H7 (cell line): Measurements from ENCODE around the gene SLC25A29. TPM values are rescaled to one million over a fixed set of nuclear protein-coding genes. Genes with fewer than 3 reads are reported as not detected.
"Not testable (repeated sequence)": the region's sequence is repeated elsewhere in the genome, so short reads cannot be mapped to it uniquely, and the experiment has no call there.

Experiments
- DNase-seq: peaks from one replicate; pipeline ENCODE4 v3.0.0; 2012
- H3K27me3 ChIP-seq: 2 replicates; pipeline ENCODE4 v1.6.0; 2011; ENCODE audit warnings: mild to moderate bottlenecking, low read length; ENCODE audit not compliant: control insufficient read depth, insufficient read depth
- H3K36me3 ChIP-seq: replicated peaks from 2 replicates; pipeline ENCODE4 v1.5.1; 2011; ENCODE audit warnings: low read length; ENCODE audit not compliant: control insufficient read depth, insufficient read depth
- H3K4me3 ChIP-seq: 2 replicates; pipeline ENCODE4 v1.5.1; 2011; ENCODE audit warnings: low read depth, mild to moderate bottlenecking, control low read depth, low read length, moderate library complexity; ENCODE audit not compliant: insufficient read depth
- total RNA-seq: library from RNA; depleted of rRNA; stranded (reverse); fragments of >200 nt; shearing (Covaris generic); gene quantifications from 2 replicates; pipeline ENCODE4 v1.2.3, GENCODE V29; 2014

Gene SLC25A29
- total RNA-seq, 1 experiment from 2014 or later, result 124 TPM

- no peaks in the 10 kb centered on the region for H3K27me3 ChIP-seq
- DNase-seq, result no peak
- no peak overlapping the region for H3K4me3 ChIP-seq
- no peaks in the 10 kb centered on the region for H3K36me3 ChIP-seq
Observed at GRCh38 chr14:100323942-100324307, 17.7 kb upstream of the SLC25A29 start.

DNA sequence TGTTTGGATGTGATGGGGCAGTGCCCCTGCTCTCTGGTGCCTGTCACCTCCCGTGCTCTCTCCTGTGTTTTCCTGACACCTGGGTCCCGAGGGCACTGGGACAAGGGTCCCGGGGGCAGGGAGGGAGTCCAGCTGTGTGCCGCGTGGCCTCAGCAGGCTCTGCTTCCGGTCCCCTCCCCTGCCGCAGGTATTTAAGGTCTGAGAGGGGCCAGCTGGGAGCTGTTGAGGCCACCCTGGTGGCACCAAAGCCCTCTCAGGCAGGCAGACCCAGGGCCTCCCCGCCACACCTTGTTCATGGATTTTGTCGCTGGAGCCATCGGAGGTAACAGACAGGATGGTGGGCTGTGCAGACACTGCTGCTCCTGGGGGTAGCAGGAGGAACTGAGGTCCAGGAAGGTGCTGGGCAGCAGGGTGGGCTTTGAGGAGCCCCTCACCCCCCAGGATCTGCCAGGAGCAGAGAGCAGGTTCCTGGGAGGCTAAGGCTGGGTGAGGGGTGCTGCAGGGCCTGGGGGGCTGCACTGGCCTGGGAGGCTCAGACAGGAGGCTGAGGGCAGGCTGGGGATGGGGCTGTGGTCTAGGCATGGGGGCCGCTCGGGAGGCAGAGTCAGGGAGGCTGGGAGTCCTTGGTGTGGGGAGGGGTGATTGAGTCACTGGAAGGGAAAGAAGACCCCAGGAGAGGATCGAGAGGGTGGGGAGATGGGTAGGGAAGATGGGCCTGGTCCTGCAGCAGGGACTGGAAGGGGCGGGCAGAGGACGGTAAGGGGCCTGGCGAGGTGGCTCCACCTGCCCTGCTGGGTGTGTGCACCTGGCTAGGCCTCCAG, 17.1 kb upstream of the SLC25A29 start, which contains the start of gene SLC25A47:
Gene SLC25A47 (plus strand): TSS at position 219 of the 821 bp plus-strand sequence. CDS start 76 bp downstream, at position 295.
- Histone ChIP-seq H3K4me3 (no peak within 1 kb of the TSS), H3K27me3 (no peaks in the 10 kb centered on the region), H3K36me3 (no peaks in the 10 kb centered on the region)
- DNase-seq, result no peak

GRCh38 chr14:100322138-100322957, 16.1 kb upstream of the SLC25A29 start:
- H3K27me3 ChIP-seq, result no peaks in the 10 kb centered on the region
- no peak for DNase-seq
- no peak overlapping the region for H3K4me3 ChIP-seq
- no peaks in the 10 kb centered on the region for H3K36me3 ChIP-seq

DNA sequence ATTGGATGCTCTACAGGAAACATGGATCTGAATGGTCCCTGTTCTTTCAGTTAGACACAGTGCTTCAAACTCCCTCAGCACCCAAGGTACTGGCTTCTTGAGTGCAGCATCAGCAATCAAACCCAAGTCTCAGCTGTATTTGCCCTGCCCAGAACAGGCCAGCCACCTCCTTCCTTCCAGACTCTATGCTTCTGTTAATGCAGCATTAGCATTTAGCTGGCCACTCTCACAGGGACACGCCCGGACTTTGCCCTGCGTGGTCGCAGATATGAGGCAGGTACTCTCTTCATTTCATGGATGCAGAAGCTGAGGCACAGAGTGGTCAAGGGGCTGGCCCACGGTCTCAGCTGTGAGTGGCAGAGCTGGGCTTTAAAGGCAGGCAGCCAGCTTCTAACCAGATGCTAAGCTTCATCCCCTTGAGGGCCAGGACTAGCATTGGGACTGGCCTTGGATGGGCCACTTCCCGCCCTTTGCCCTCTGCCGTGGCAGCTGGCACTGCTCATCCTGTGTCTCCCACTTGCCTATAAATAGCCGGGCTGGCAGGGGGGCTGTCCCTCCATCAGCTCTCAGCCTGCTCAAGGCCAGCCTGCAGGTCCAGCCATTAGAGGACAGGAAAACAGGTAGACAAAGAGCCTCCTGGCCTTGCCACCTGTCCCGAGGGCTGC, 15.4 kb upstream of the SLC25A29 start:
- Histone ChIP-seq H3K4me3 (no peak overlapping the region), H3K27me3 (no peaks in the 10 kb centered on the region), H3K36me3 (no peaks in the 10 kb centered on the region)
- no peak for DNase-seq

- Histone ChIP-seq H3K4me3 (no peak overlapping the region), H3K27me3 (no peaks in the 10 kb centered on the region), H3K36me3 (no peaks in the 10 kb centered on the region)
- DNase-seq, result no peak
Observed at GRCh38 chr14:100320157-100320856, 14.1 kb upstream of the SLC25A29 start.

DNA sequence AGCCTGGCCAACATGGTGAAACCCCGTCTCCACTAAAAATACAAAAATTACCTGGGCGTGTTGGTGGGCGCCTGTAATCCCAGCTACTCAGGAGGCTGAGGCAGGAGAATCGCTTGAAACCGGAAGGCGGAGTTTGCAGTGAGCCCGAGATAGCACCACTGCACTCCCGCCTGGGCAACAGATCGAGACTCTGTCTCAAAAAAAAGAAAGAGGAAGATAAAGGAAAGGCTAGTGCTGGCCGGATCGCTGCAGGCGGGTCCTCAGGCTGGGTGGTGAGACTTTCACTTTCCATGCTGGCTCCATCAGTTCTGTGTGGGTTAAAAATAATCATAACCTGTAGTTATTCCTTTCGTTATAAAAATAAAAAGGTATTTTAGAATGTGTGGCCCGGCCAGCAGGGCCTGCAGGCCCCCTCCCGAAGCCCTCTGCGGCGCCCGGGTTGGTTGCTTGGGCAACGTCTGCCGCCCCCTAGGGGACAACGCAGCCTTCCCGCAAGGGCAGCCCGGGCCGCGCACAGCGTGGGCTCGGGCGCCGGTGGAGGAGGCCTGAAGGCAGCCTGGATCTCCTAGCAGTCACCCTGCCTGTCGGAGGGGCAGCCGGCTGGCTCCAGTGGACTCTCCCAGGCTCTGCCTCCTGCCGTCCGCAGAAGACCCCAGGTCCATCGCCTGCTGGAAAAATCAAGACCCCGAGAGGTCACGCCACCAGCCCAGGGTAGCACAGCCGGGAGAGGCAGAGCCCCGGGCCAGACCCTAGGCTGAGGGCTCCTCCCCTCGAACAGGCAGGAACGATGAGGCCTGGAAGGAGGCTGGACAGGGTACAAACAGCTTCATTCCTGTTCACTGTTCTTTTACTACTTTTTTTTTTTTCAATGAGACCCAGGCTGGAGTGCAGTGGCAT, 11.9 kb upstream of the SLC25A29 start:
- no peaks in the 10 kb centered on the region for H3K27me3 ChIP-seq
- peak; percentile 96 for DNase-seq
- no peaks in the 10 kb centered on the region for H3K36me3 ChIP-seq
- H3K4me3 ChIP-seq, result no peak overlapping the region

GRCh38 chr14:100317389-100317788, 11.1 kb upstream of the SLC25A29 start:
- DNase-seq, result no peak
- Histone ChIP-seq H3K36me3 (no peaks in the 10 kb centered on the region), H3K4me3 (no peak overlapping the region), H3K27me3 (no peaks in the 10 kb centered on the region)

- no peak overlapping the region for H3K4me3 ChIP-seq
- no peaks in the 10 kb centered on the region for H3K27me3 ChIP-seq
- no peak for DNase-seq
- H3K36me3 ChIP-seq, result no peaks in the 10 kb centered on the region
Observed at GRCh38 chr14:100314724-100315123, 8.5 kb upstream of the SLC25A29 start.

DNA sequence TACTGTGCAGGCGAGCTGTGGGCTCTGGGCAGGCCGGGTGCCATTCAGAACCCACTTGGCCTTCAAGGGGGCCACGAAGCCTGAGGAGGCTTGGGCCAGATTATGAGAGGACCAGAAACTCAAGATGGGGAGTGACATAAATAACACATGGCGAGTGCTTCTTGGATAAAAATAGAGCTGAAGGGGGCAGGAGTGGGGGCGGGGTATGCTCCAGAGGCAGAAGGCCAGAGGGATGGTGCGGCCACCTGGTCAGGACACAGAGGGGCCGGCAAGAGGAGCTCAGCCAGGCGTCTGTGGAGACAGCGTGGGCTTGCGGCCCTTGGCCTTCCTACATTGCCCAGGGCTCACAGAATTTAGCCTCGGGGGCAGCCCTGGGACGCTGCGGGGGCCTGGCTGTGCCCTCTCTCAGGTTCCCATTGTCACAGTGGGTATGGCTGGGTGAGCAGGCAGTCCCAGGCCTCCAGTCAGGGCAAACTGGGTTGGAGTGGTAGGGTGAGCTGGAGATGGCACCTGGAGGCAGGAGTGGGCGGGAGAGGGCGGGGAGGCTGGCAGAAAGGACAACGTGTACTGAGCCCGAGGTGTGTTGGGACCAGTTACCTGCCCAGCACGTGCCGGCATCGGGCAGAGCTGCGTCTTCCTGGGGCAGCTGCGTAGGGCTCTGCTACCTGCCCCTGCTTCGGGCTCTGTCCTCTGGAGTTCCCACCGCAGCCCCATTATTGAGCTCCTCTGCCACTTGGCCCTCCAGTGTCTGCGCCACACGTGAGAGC, 7.4 kb upstream of the SLC25A29 start:
- no peak overlapping the region for H3K4me3 ChIP-seq
- H3K36me3 ChIP-seq, result no peaks in the 10 kb centered on the region
- DNase-seq, result no peak
- H3K27me3 ChIP-seq, result no peaks in the 10 kb centered on the region

GRCh38 chr14:100312877-100313400, 6.7 kb upstream of the SLC25A29 start:
- no peak overlapping the region for H3K4me3 ChIP-seq
- no peaks in the 10 kb centered on the region for H3K27me3 ChIP-seq
- DNase-seq, result no peak
- H3K36me3 ChIP-seq, result no peaks in the 10 kb centered on the region

DNA sequence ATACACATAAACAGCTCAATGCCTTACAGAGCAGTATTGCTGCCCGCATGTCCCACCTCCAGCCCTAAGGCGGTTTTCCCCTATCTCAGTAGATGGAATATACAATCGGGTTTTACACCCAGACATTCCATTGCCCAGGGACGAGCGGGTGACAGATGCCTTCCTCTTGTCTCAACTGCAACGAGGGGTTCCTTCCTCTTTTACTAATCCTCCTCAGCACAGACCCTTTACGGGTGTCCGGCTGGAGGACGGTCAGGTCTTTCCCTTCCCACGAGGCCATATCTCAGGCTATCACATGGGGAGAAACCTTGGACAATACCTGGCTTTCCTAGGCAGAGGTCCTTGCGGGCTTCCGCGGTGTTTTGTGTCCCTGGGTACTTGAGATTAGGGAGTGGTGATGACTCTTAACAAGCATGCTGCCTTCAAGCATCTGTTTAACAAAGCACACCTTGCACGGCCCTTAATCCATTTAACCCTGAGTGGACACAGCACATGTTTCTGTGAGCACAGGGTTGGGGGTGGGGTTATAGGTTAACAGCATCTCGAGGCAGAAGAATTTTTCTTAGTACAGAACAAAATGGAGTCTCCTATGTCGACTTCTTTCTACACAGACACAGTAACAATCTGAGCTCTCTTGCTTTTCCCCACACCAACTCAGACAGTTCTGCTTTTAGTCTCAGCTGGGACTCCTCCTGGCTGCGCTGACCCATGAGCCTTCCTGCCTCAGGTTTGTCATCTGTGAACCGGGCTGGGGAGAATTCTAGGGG, 6.0 kb upstream of the SLC25A29 start:
- H3K36me3 ChIP-seq, DNase-seq, H3K27me3 ChIP-seq, H3K4me3 ChIP-seq: not testable (repeated sequence)

DNA sequence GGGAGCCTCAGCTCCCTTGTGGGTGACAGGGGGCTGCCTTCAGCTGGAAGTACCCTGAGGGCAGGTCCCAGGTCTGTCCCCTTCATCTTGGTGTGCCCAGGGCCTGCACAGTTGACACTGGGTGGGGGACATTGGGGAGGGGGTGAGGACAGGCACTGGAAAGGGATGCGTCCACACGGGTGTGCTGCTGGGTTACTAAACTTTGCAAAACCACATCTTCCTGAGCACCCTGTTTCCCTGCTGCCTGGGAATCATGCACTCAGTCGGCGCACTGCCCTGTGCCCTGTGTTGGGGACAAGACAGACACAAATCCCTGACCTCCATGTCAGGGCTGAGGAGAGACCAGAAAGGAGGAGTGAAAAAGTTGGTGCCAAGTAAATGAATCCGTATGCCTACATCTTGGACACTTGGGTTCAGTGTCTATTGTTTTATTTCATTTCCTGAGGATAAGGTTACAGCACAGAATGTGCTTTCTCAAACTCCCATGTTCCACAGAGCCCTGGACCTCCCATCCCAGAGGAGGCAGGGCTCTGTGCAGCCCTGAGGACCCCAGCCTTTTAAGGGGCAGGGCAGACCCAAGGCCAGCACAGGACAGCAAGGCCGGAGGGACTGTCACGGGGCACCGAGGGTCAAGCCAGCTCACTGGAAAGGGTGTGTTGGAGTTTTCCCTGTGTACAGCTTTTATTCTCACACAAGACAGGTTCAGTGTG, 2.9 kb upstream of the SLC25A29 start:
- H3K27me3 ChIP-seq, result 0 out of 2 replicates have a peak, but pooled peaks cover 2% of the 10 kb centered on the region
- no peaks in the 10 kb centered on the region for H3K36me3 ChIP-seq
- no peak overlapping the region for H3K4me3 ChIP-seq
- DNase-seq, result no peak
